ENCODE data around the gene ZDHHC22.
A peak's percentile ranks its signal among the peaks of the same experiment; 100 is the strongest.

Gene ZDHHC22

GRCh38 chr14:77098529-77099353 is 42.9 kb downstream of the ZDHHC22 start:
- Histone ChIP-seq H3K4me3 (ENCODE audit: low read length) (peak overlapping the region; percentile 99), H3K9ac (ENCODE audit: low read length) (peak overlapping the region; percentile 98), H3K27me3 (replicated peaks; ENCODE audit: control insufficient read depth, insufficient read depth, low read length) (no peaks in the 10 kb centered on the region), H3K4me1 (ENCODE audit: control insufficient read depth, insufficient read depth, low read length) (peaks cover 36% of the 10 kb centered on the region), H3K36me3 (ENCODE audit: control insufficient read depth, insufficient read depth, low read length, severe bottlenecking) (no peaks in the 10 kb centered on the region), H3K9me3 (ENCODE audit: control insufficient read depth, low read length) (no peaks in the 10 kb centered on the region)
- peak; percentile 63 for DNase-seq (ENCODE audit: low read depth)

DNA sequence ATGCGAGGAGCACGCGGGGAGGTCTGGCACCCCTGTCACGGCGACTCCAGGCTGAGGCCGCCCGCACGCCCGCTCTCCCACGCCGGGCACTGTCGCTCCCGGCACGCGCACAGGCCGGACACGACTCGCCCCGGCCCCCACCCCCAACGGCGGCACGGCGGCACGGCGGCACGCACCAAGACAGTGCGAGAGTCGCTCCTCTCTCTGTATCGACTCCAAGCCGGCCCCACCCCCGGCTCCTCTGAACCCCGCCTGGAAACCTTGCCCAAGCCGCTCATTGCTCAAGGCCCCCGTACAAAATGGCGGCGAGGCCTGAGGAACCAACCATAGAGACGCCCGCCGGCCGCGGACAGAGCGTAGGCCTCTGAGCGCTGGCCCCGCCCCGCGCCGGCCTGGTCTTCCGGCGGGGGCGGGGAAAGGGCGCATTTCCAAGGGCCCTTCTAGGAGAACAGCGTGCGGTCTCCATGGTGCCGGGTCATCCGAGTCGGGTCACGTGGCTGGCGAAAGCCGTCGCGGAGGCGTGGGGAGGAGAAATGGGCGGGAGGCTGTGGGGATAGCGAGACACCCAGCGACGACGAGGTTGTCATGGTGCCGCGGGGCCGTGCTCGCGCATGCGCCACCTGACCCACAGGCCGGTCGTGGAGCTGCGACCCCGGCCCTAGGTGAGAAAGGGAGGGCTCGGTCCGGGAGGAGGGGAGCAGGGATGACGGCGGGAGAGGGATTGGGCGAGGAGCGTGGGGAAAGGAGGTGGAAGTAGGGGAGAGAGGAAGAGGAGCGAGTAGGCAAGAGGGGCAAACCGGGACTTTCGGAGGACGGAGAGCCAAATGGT is 43.7 kb downstream of the ZDHHC22 start, which contains the start of gene CIPC:
CIPC (plus strand) TSS at position 559 of the 829 bp plus-strand sequence. CDS start 7,451 bp downstream, outside the sequence.
- H3K9me3 ChIP-seq (ENCODE audit: control insufficient read depth, low read length) = no peaks in the 10 kb centered on the region
- no peaks in the 10 kb centered on the region for H3K27me3 ChIP-seq (replicated peaks; ENCODE audit: control insufficient read depth, insufficient read depth, low read length)
- peak within 1 kb of the TSS; percentile 99 for H3K4me3 ChIP-seq (ENCODE audit: low read length)
- H3K36me3 ChIP-seq (ENCODE audit: control insufficient read depth, insufficient read depth, low read length, severe bottlenecking) = no peaks in the 10 kb centered on the region
- DNase-seq (ENCODE audit: low read depth) = peak; percentile 100
- H3K4me1 ChIP-seq (ENCODE audit: control insufficient read depth, insufficient read depth, low read length) = peaks cover 30% of the 10 kb centered on the region
- H3K9ac ChIP-seq (ENCODE audit: low read length) = peak within 1 kb of the TSS; percentile 98

DNA sequence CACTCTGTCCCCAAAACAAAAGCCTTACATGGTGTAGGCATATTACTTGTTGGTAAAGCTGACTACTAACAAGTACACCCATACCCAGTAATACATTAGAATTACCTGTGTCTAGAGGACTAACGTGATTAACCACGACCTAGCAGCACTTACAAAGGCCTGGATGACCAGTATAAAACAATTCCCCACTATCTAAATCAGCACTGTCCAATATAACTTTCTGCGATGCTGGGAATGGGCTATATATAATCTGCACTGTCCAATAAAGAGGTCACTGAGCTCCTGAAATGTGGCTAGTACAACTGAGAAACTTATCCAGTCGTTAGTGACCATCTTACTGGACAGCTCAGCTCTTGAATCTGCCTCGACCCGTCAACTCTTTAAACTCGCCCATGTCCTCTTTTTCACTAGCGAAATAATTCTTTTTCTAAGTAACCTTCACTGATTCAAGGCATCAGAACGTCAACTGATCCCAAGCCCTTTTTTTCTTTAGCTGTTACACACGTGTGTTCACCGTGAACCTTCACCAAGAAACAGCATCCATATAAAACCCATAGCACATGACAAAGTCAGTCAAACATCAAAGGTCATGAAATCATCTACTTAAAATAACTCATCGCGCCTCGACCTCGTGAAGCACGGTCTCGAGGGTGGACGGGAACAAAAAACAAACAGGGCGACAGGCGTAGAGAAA is 44.4 kb downstream of the ZDHHC22 start:
- no peak for DNase-seq (ENCODE audit: low read depth)
- peak overlapping the region; percentile 99 for H3K4me3 ChIP-seq (ENCODE audit: low read length)

DNA sequence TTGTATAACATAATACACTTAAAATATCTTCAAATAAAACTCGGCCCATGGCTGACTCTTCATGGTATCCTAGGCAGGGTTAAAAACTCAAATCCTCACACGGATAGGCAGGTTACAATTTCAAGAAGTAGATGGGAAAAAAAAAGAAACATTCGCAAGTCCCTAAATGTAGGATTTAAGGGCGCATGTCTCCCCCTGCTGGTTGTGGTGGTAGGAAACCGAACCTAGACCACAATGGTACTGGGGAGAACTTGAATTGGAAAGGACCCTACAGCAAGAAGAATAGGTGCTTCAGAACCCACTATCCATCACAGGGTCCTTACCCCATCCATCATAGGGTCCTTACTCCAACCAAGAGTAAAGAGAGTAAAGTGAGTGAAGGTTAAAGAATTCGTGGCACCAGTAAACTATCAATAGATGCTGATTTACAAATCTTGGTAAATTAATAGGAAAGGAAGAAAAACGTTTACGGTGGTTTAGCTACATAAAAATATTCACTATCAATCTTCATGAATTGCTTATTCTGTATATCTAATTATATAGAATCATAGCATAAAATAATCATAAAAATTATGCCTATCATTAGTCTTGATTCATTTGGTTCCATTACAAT is 46.8 kb downstream of the ZDHHC22 start:
- DNase-seq (ENCODE audit: low read depth) = peak; percentile 92
- Histone ChIP-seq H3K36me3 (ENCODE audit: control insufficient read depth, insufficient read depth, low read length, severe bottlenecking) (no peaks in the 10 kb centered on the region), H3K4me1 (ENCODE audit: control insufficient read depth, insufficient read depth, low read length) (peaks cover 22% of the 10 kb centered on the region), H3K9ac (ENCODE audit: low read length) (no peak overlapping the region), H3K9me3 (ENCODE audit: control insufficient read depth, low read length) (peaks cover 11% of the 10 kb centered on the region), H3K27me3 (replicated peaks; ENCODE audit: control insufficient read depth, insufficient read depth, low read length) (no peaks in the 10 kb centered on the region), H3K4me3 (ENCODE audit: low read length) (no peak overlapping the region)

More for the DNA sequence above, 44.4 kb downstream of the ZDHHC22 start:
- H3K4me1 ChIP-seq (ENCODE audit: control insufficient read depth, insufficient read depth, low read length) = peaks cover 27% of the 10 kb centered on the region
- H3K9ac ChIP-seq (ENCODE audit: low read length) = peak overlapping the region; percentile 93
- H3K36me3 ChIP-seq (ENCODE audit: control insufficient read depth, insufficient read depth, low read length, severe bottlenecking) = no peaks in the 10 kb centered on the region
- H3K27me3 ChIP-seq (replicated peaks; ENCODE audit: control insufficient read depth, insufficient read depth, low read length) = no peaks in the 10 kb centered on the region
- no peaks in the 10 kb centered on the region for H3K9me3 ChIP-seq (ENCODE audit: control insufficient read depth, low read length)

- Histone ChIP-seq H3K9me3 (ENCODE audit: control insufficient read depth, low read length) (peaks cover 11% of the 10 kb centered on the region), H3K4me3 (ENCODE audit: low read length) (no peak overlapping the region), H3K4me1 (ENCODE audit: control insufficient read depth, insufficient read depth, low read length) (peaks cover 12% of the 10 kb centered on the region), H3K36me3 (ENCODE audit: control insufficient read depth, insufficient read depth, low read length, severe bottlenecking) (no peaks in the 10 kb centered on the region), H3K9ac (ENCODE audit: low read length) (no peak overlapping the region), H3K27me3 (replicated peaks; ENCODE audit: control insufficient read depth, insufficient read depth, low read length) (peaks cover 7% of the 10 kb centered on the region)
- DNase-seq (ENCODE audit: low read depth) = no peak
Observed at GRCh38 chr14:77092676-77093075, 48.9 kb downstream of the ZDHHC22 start.

- H3K36me3 ChIP-seq (ENCODE audit: control insufficient read depth, insufficient read depth, low read length, severe bottlenecking) = no peaks in the 10 kb centered on the region
- DNase-seq (ENCODE audit: low read depth) = no peak
- H3K9ac ChIP-seq (ENCODE audit: low read length) = no peak overlapping the region
- no peak overlapping the region for H3K4me3 ChIP-seq (ENCODE audit: low read length)
- H3K4me1 ChIP-seq (ENCODE audit: control insufficient read depth, insufficient read depth, low read length) = peaks cover 1% of the 10 kb centered on the region
- peaks cover 7% of the 10 kb centered on the region for H3K27me3 ChIP-seq (replicated peaks; ENCODE audit: control insufficient read depth, insufficient read depth, low read length)
- H3K9me3 ChIP-seq (ENCODE audit: control insufficient read depth, low read length) = peaks cover 11% of the 10 kb centered on the region
Observed at GRCh38 chr14:77091518-77091917, 50.1 kb downstream of the ZDHHC22 start.

DNA sequence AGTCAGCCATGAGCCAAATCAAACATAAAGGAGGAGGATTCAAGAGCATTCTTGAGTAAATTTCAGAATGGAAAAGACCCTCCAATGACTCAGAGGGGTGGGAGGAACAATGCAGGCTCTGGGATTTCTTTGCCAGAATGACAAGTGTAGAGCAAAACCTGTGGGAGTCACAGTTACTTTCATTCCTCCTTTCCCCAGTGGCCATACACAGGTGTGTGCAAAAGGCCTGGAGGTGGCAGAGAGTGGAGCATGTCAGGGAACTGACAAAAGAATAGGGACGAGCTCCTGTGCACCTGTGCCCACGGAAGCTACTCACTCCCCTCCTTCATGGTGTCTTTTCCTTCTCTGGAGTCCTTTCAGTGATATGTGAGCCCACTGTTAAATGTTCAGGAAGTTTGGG is 52.9 kb downstream of the ZDHHC22 start:
- Histone ChIP-seq H3K27me3 (replicated peaks; ENCODE audit: control insufficient read depth, insufficient read depth, low read length) (peaks cover 7% of the 10 kb centered on the region), H3K9me3 (ENCODE audit: control insufficient read depth, low read length) (peaks cover 11% of the 10 kb centered on the region), H3K4me3 (ENCODE audit: low read length) (no peak overlapping the region), H3K9ac (ENCODE audit: low read length) (no peak overlapping the region), H3K36me3 (ENCODE audit: control insufficient read depth, insufficient read depth, low read length, severe bottlenecking) (no peaks in the 10 kb centered on the region), H3K4me1 (ENCODE audit: control insufficient read depth, insufficient read depth, low read length) (peaks cover 9% of the 10 kb centered on the region)
- DNase-seq (ENCODE audit: low read depth) = no peak

DNA sequence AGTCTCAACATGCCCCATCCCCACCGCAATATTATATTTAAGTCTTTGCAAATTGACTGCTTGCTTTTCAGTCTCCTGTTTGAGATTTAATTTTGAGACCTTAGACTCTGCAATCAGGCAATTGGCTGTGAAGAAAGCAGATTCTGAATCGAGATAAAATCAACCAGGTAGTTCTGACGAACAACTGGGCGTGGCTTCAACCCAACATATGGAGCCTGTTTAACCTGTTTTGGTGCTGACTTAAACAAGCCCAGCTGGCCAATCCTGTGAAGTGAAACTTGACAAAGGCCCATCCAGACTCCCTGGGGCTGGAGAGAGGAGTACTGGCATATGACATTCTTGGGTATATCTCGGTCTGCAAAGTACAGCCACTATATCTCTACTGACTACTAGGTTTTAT is 53.4 kb downstream of the ZDHHC22 start:
- Histone ChIP-seq H3K9ac (ENCODE audit: low read length) (no peak overlapping the region), H3K4me3 (ENCODE audit: low read length) (no peak overlapping the region), H3K9me3 (ENCODE audit: control insufficient read depth, low read length) (peaks cover 11% of the 10 kb centered on the region), H3K36me3 (ENCODE audit: control insufficient read depth, insufficient read depth, low read length, severe bottlenecking) (no peaks in the 10 kb centered on the region), H3K4me1 (ENCODE audit: control insufficient read depth, insufficient read depth, low read length) (peaks cover 9% of the 10 kb centered on the region), H3K27me3 (replicated peaks; ENCODE audit: control insufficient read depth, insufficient read depth, low read length) (peaks cover 7% of the 10 kb centered on the region)
- DNase-seq (ENCODE audit: low read depth) = no peak

DNA sequence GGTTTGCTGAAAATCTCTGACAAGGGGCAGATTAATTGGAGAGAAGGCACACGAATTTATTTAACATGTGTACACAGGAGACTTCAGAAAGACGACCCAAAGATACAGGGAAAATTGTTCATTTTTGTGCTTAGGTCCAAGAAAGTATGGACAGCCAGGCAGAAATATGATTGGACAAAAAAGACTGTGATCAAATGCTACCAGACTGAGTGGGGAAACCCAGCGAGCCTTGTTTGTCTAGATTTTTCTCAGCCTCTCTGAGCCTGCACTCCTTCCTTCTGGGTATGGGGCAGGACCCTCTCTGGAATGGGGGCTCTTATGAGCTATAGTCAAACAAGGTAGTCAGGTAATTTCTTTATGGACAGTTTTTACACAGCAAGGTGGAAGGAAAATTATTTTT is 54.0 kb downstream of the ZDHHC22 start:
- H3K27me3 ChIP-seq (replicated peaks; ENCODE audit: control insufficient read depth, insufficient read depth, low read length) = peaks cover 7% of the 10 kb centered on the region
- H3K9ac ChIP-seq (ENCODE audit: low read length) = no peak overlapping the region
- H3K9me3 ChIP-seq (ENCODE audit: control insufficient read depth, low read length) = peaks cover 11% of the 10 kb centered on the region
- no peaks in the 10 kb centered on the region for H3K36me3 ChIP-seq (ENCODE audit: control insufficient read depth, insufficient read depth, low read length, severe bottlenecking)
- H3K4me1 ChIP-seq (ENCODE audit: control insufficient read depth, insufficient read depth, low read length) = peaks cover 9% of the 10 kb centered on the region
- no peak overlapping the region for H3K4me3 ChIP-seq (ENCODE audit: low read length)
- no peak for DNase-seq (ENCODE audit: low read depth)

GRCh38 chr14:77086951-77087350 is 54.6 kb downstream of the ZDHHC22 start:
- no peak overlapping the region for H3K4me3 ChIP-seq (ENCODE audit: low read length)
- peaks cover 11% of the 10 kb centered on the region for H3K9me3 ChIP-seq (ENCODE audit: control insufficient read depth, low read length)
- no peaks in the 10 kb centered on the region for H3K36me3 ChIP-seq (ENCODE audit: control insufficient read depth, insufficient read depth, low read length, severe bottlenecking)
- peaks cover 7% of the 10 kb centered on the region for H3K27me3 ChIP-seq (replicated peaks; ENCODE audit: control insufficient read depth, insufficient read depth, low read length)
- H3K9ac ChIP-seq (ENCODE audit: low read length) = no peak overlapping the region
- peaks cover 9% of the 10 kb centered on the region for H3K4me1 ChIP-seq (ENCODE audit: control insufficient read depth, insufficient read depth, low read length)
- no peak for DNase-seq (ENCODE audit: low read depth)
